Fibroblast of lung (primary cell): ENCODE data around the gene TCL1B. TPM values are rescaled to one million over a fixed set of nuclear protein-coding genes. Genes with fewer than 3 reads are reported as not detected.
"Not testable (repeated sequence)": the region's sequence is repeated elsewhere in the genome, so short reads cannot be mapped to it uniquely, and the experiment has no call there.

Experiments
- DNase-seq, 2 donors: peaks; one replicate each; pipeline versions ENCODE4 v3.0.0 to v3.0.0-alpha.2; 2010; ENCODE audit warnings: low read depth in 2 of 2
- H2AFZ ChIP-seq: 2 replicates; pipeline ENCODE4 v1.5.1; 2012; ENCODE audit warnings: low read length, control low read depth, inconsistent platforms
- H3K27ac ChIP-seq: 2 replicates; pipeline ENCODE4 v1.5.1; 2011; ENCODE audit warnings: low read length, control low read depth; ENCODE audit not compliant: insufficient read depth
- H3K27me3 ChIP-seq: 2 replicates; pipeline ENCODE4 v1.5.1; 2011; ENCODE audit warnings: mild to moderate bottlenecking, low read length; ENCODE audit not compliant: control insufficient read depth, insufficient read depth
- H3K36me3 ChIP-seq: 2 replicates; pipeline ENCODE4 v1.5.1; 2011; ENCODE audit warnings: low read length; ENCODE audit not compliant: control insufficient read depth, insufficient read depth
- H3K4me1 ChIP-seq: 2 replicates; pipeline ENCODE4 v1.5.1; 2011; ENCODE audit warnings: low read length; ENCODE audit not compliant: control insufficient read depth, insufficient read depth; ENCODE audit errors: extremely low read depth
- H3K4me2 ChIP-seq: 2 replicates; pipeline ENCODE4 v1.5.1; 2011; ENCODE audit warnings: low read length, control low read depth; ENCODE audit not compliant: insufficient read depth; ENCODE audit errors: extremely low read depth
- H3K4me3 ChIP-seq, 4 experiments: fragments of 200-600 bp in 1 of 4; sonication (generic) in 1 of 4; replicated peaks in 1 of 4; 2 replicates each; pipeline ENCODE4 v1.5.1; 2011 to 2016; ENCODE audit warnings: low read length in 4 of 4, low read depth in 3 of 4, mild to moderate bottlenecking in 3 of 4, control low read depth in 2 of 4, inconsistent platforms in 1 of 4, mixed read lengths in 1 of 4; ENCODE audit not compliant: insufficient read depth in 1 of 4; ENCODE audit errors: control extremely low read depth in 1 of 4
- H3K79me2 ChIP-seq: 2 replicates; pipeline ENCODE4 v1.5.1; 2012; ENCODE audit warnings: mild to moderate bottlenecking, low read length, inconsistent platforms; ENCODE audit not compliant: control insufficient read depth, insufficient read depth
- H3K9ac ChIP-seq: 2 replicates; pipeline ENCODE4 v1.5.1; 2011; ENCODE audit warnings: mild to moderate bottlenecking, low read length, control low read depth; ENCODE audit not compliant: insufficient read depth
- H3K9me3 ChIP-seq: 2 replicates; pipeline ENCODE4 v1.5.1; 2012; ENCODE audit warnings: low read depth, low read length; ENCODE audit not compliant: control insufficient read depth, insufficient read depth
- H4K20me1 ChIP-seq: 2 replicates; pipeline ENCODE4 v1.5.1; 2011; ENCODE audit warnings: low read length; ENCODE audit not compliant: control insufficient read depth, insufficient read depth; ENCODE audit errors: extremely low read depth
- CTCF ChIP-seq, 2 donors: IDR thresholded peaks in 1 of 2; conservative IDR thresholded peaks in 1 of 2; 1 replicate in 1 of 2; 2 replicates in 1 of 2; pipeline ENCODE4 v1.5.1; 2011 to 2012; ENCODE audit warnings: low read length in 2 of 2, control low read depth in 1 of 2, inconsistent platforms in 1 of 2, low read depth in 1 of 2, mild to moderate bottlenecking in 1 of 2
- EZH2 ChIP-seq: IDR thresholded peaks from 2 replicates; pipeline ENCODE4 v1.5.1; 2012; ENCODE audit warnings: low read length, control low read depth, mild to moderate bottlenecking; ENCODE audit errors: missing control alignments
- polyA plus RNA-seq, 2 donors: library from polyadenylated mRNA; depleted of rRNA in 1 of 2; stranded (reverse) in 1 of 2; unstranded in 1 of 2; fragments of >200 nt; gene quantifications; 2 replicates each; pipeline ENCODE4 v1.2.1, GENCODE V29; 2011 to 2012; ENCODE audit warnings: missing spikeins in 1 of 2
- total RNA-seq: library from RNA; depleted of rRNA; stranded (reverse); fragments of >200 nt; gene quantifications from 2 replicates; pipeline ENCODE4 v1.2.1, GENCODE V29; 2014

TCL1B gene
- total and polyA plus RNA-seq, 2 donors (not counting 1 experiment from before 2014, with no cell fraction given): not detected

DNA sequence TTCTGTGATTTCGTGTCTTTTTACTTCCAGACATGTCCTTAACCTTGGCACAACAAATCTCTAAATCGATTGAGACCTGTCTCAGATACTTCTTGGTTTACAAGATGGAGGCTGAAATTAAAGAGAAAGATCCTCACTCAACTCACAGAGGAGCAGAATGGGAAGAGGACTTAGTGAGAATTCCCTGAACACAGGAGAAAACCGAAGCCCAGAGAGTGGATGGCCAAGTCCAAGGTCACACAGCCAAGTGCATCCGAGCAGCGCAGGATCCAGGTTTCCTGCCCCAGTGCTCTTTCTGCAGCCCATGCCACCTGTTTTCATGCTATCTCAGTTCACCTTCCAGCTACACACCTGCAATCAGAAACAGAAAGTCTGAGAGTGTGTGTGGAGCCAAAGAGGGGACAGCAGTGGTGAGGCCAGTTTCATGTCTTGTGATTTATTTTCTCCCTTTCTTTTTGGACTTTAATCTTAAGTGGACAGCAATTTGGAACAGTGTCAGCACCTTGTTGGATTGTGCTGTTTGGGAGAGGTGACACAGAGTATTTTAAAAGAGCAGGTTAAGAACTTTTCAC lies 22.9 kb upstream of the TCL1B start:
- H3K27ac ChIP-seq: no peak overlapping the region
- no peaks in the 10 kb centered on the region for H3K9me3 ChIP-seq
- TF ChIP-seq CTCF (conservative IDR thresholded peaks at IDR 0.05 in 1 of 2, IDR thresholded peaks at IDR 0.05 in 1 of 2; ENCODE audit: low read depth in 1 of 2, low read length in 2 of 2): no peak
- TF ChIP-seq EZH2: no peak
- H3K79me2 ChIP-seq: no peaks in the 10 kb centered on the region
- no peak overlapping the region for H3K4me2 ChIP-seq
- no peaks in the 10 kb centered on the region for H3K36me3 ChIP-seq
- H2AFZ ChIP-seq: no peak overlapping the region
- H3K9ac ChIP-seq: no peak overlapping the region
- no peaks in the 10 kb centered on the region for H3K4me1 ChIP-seq
- no peaks in the 10 kb centered on the region for H4K20me1 ChIP-seq
- no peak for DNase-seq
- no peak overlapping the region for H3K4me3 ChIP-seq
- no peaks in the 10 kb centered on the region for H3K27me3 ChIP-seq

DNA sequence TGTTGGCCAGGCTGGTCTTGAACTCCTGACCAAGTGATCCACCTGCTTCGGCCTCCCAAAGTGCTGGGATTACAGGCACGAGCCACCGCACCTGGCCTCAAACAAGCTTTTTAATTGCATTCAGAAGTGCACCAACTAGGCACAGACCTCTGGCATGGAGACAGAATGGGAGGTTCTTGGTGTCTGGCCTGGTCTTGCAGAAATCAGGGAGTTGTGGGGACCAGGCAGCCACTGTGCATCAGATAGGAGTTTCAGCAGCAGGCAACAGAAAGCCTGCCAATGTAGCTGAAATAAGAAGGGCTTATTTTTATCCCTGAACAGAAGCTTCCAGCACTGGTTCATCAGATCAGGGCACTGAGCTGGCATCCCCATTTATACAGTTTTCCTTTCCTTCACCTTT lies 22.2 kb upstream of the TCL1B start:
- Histone ChIP-seq H3K4me1 (no peaks in the 10 kb centered on the region), H4K20me1 (no peaks in the 10 kb centered on the region), H3K27me3 (no peaks in the 10 kb centered on the region), H3K4me3 (no peak overlapping the region), H3K79me2 (no peaks in the 10 kb centered on the region), H3K9ac (no peak overlapping the region), H3K4me2 (no peak overlapping the region), H3K27ac (no peak overlapping the region), H3K9me3 (no peaks in the 10 kb centered on the region), H3K36me3 (no peaks in the 10 kb centered on the region), H2AFZ (no peak overlapping the region)
- TF ChIP-seq CTCF (conservative IDR thresholded peaks at IDR 0.05 in 1 of 2, IDR thresholded peaks at IDR 0.05 in 1 of 2; ENCODE audit: low read depth in 1 of 2, low read length in 2 of 2) (no peak), EZH2 (no peak)
- DNase-seq: no peak

DNA sequence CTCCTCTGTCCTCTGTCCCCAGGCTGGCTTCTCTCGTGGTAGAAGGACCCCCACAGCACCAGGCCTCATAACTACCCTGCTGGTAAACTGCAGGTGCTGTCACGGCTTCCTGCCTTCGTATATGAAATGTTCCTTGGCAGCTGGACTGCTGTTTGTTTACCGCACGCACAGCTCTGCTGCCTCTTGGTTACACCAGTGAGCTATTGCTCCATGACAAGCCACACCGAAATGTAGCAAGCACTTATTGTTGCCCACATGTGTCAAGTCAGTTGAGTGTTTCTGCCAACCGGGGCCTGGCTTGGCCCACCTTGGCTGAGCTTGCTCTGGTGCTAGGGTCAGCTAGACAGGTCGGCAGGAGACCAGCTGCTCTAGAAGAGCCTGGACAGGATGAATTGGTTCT lies 21.7 kb upstream of the TCL1B start:
- H4K20me1 ChIP-seq: no peaks in the 10 kb centered on the region
- no peak for DNase-seq
- H3K4me1 ChIP-seq: no peaks in the 10 kb centered on the region
- no peak overlapping the region for H3K4me2 ChIP-seq
- no peak overlapping the region for H3K9ac ChIP-seq
- H3K27ac ChIP-seq: no peak overlapping the region
- H3K79me2 ChIP-seq: no peaks in the 10 kb centered on the region
- TF ChIP-seq CTCF (conservative IDR thresholded peaks at IDR 0.05 in 1 of 2, IDR thresholded peaks at IDR 0.05 in 1 of 2; ENCODE audit: low read depth in 1 of 2, low read length in 2 of 2) (no peak), EZH2 (no peak)
- no peak overlapping the region for H2AFZ ChIP-seq
- H3K4me3 ChIP-seq: no peak overlapping the region
- no peaks in the 10 kb centered on the region for H3K9me3 ChIP-seq
- H3K36me3 ChIP-seq: no peaks in the 10 kb centered on the region
- H3K27me3 ChIP-seq: no peaks in the 10 kb centered on the region

GRCh38 chr14:95665530-95665929 lies 20.7 kb upstream of the TCL1B start:
- not testable (repeated sequence) for H3K27me3 ChIP-seq, H3K4me3 ChIP-seq, H3K79me2 ChIP-seq, H3K9ac ChIP-seq, H2AFZ ChIP-seq, H3K4me1 ChIP-seq, DNase-seq, H3K36me3 ChIP-seq, H3K9me3 ChIP-seq, H4K20me1 ChIP-seq, H3K4me2 ChIP-seq, H3K27ac ChIP-seq
